Gastrocnemius medialis (tissue), 4 donors: ENCODE measurements around the gene FFAR3. TPM values are rescaled to one million over a fixed set of nuclear protein-coding genes. Genes with fewer than 3 reads are reported as not detected.
"Not testable (repeated sequence)": the region's sequence is repeated elsewhere in the genome, so short reads cannot be mapped to it uniquely, and the experiment has no call there.

Source experiments
- ATAC-seq, 2 donors: fragments of 150-250 bp; one replicate each; pipeline ENCODE4 v1.9.1; 2016
- DNase-seq, 2 donors: peaks; one replicate each; pipeline ENCODE4 v3.0.0-alpha.2; 2019
- H3K27ac ChIP-seq, 4 donors: fragments of 200-600 bp; sonication (generic); 1 replicate in 1 of 4; 2 replicates in 3 of 4; pipeline ENCODE4 v1.5.1; 2016 to 2018; ENCODE audit warnings: mild to moderate bottlenecking in 2 of 4, moderate library complexity in 1 of 4
- H3K27me3 ChIP-seq, 3 donors: fragments of 200-600 bp; sonication (generic) in 2 of 3; 1 replicate in 1 of 3; 2 replicates in 2 of 3; pipeline versions ENCODE4 v1.5.1 to v1.6.0; 2016 to 2019; ENCODE audit warnings: mild to moderate bottlenecking in 1 of 3, moderate library complexity in 1 of 3
- H3K36me3 ChIP-seq, 2 donors: fragments of 200-600 bp; sonication (generic) in 1 of 2; one replicate each; pipeline ENCODE4 v1.5.1; 2017 to 2018
- H3K4me1 ChIP-seq, 2 donors: fragments of 200-600 bp; sonication (generic) in 1 of 2; one replicate each; pipeline ENCODE4 v1.5.1; 2016 to 2017; ENCODE audit warnings: mild to moderate bottlenecking in 2 of 2
- H3K4me3 ChIP-seq, 4 donors: fragments of 200-600 bp; sonication (generic) in 3 of 4; 1 replicate in 1 of 4; 2 replicates in 3 of 4; pipeline ENCODE4 v1.5.1; 2016 to 2019; ENCODE audit warnings: mild to moderate bottlenecking in 2 of 4
- H3K9me3 ChIP-seq, 3 donors: fragments of 200-600 bp; sonication (generic) in 2 of 3; 1 replicate in 1 of 3; 2 replicates in 2 of 3; pipeline ENCODE4 v1.5.1; 2016 to 2019
- CTCF ChIP-seq, 5 experiments: fragments of 450-650 bp in 3 of 5; fragments of 200-600 bp in 2 of 5; sonication (generic) in 2 of 5; IDR thresholded peaks in 4 of 5; conservative IDR thresholded peaks in 1 of 5; 1 replicate in 4 of 5; 2 replicates in 1 of 5; pipeline ENCODE4 v1.5.1; 2016 to 2019; ENCODE audit warnings: antibody characterized with exemption in 5 of 5, mild to moderate bottlenecking in 3 of 5, moderate library complexity in 3 of 5
- POLR2A ChIP-seq, 2 donors: fragments of 450-650 bp; IDR thresholded peaks; one replicate each; pipeline ENCODE4 v1.6.1; 2017; ENCODE audit warnings: antibody characterized with exemption in 2 of 2, mild to moderate bottlenecking in 2 of 2, moderate library complexity in 2 of 2
- in situ Hi-C, 4 donors: fragments of 200-750 bp; cut with MboI; loops; one replicate each; pipeline versions ENCODE4 v1.15.0 to v1.8.0; 2017; ENCODE audit warnings: low sequenced_read_pairs in 4 of 4
- intact Hi-C: fragments of 100-400 bp; cut with DNase I; formaldehyde crosslinking; loops from one replicate; pipeline ENCODE4 v1.15.1; 2023; ENCODE audit warnings: low total_unique reads
- total RNA-seq, 4 donors: library from RNA; depleted of rRNA; stranded (reverse); fragments of >200 nt; gene quantifications; one replicate each; pipeline versions ENCODE4 v1.1.0 to v1.2.3, GENCODE V29; 2016

The FFAR3 gene
- total RNA-seq, 4 donors from 2014 or later = not detected

GRCh38 chr19:35375505-35376307, 17.4 kb downstream of the FFAR3 start:
- ATAC-seq (no peak), DNase-seq (no peak)
- TF ChIP-seq POLR2A (IDR thresholded peaks at IDR 0.05) (no peak), CTCF (IDR thresholded peaks at IDR 0.05 in 4 of 5, conservative IDR thresholded peaks at IDR 0.05 in 1 of 5) (no peak)
- intact Hi-C loops = no loop called here
- Histone ChIP-seq H3K4me1 (no peaks in the 10 kb centered on the region), H3K9me3 (no peaks in the 10 kb centered on the region), H3K36me3 (no peaks in the 10 kb centered on the region), H3K4me3 (no peak overlapping the region), H3K27ac (no peak overlapping the region), H3K27me3 (no peaks in the 10 kb centered on the region)
- in situ Hi-C loops = no loop called here

GRCh38 chr19:35377656-35378055, 19.4 kb downstream of the FFAR3 start:
- no peak overlapping the region for H3K4me3 ChIP-seq
- no peaks in the 10 kb centered on the region for H3K27me3 ChIP-seq
- no peak overlapping the region for H3K27ac ChIP-seq
- DNase-seq (no peak), ATAC-seq (no peak)
- H3K9me3 ChIP-seq = no peaks in the 10 kb centered on the region
- no peaks in the 10 kb centered on the region for H3K4me1 ChIP-seq
- in situ Hi-C loops = no loop called here
- intact Hi-C loops = no loop called here
- TF ChIP-seq CTCF (IDR thresholded peaks at IDR 0.05 in 4 of 5, conservative IDR thresholded peaks at IDR 0.05 in 1 of 5) = no peak
- no peak for TF ChIP-seq POLR2A (IDR thresholded peaks at IDR 0.05)
- no peaks in the 10 kb centered on the region for H3K36me3 ChIP-seq

GRCh38 chr19:35378356-35378755, 20.1 kb downstream of the FFAR3 start:
- H3K27me3 ChIP-seq = no peaks in the 10 kb centered on the region
- ATAC-seq (no peak), DNase-seq (no peak)
- TF ChIP-seq POLR2A (IDR thresholded peaks at IDR 0.05) (no peak), CTCF (IDR thresholded peaks at IDR 0.05 in 4 of 5, conservative IDR thresholded peaks at IDR 0.05 in 1 of 5) (no peak)
- H3K27ac ChIP-seq = no peak overlapping the region
- no peaks in the 10 kb centered on the region for H3K4me1 ChIP-seq
- no peaks in the 10 kb centered on the region for H3K9me3 ChIP-seq
- in situ Hi-C loops = no loop called here
- no peaks in the 10 kb centered on the region for H3K36me3 ChIP-seq
- H3K4me3 ChIP-seq = no peak overlapping the region
- intact Hi-C loops = no loop called here

GRCh38 chr19:35379545-35379944, 21.3 kb downstream of the FFAR3 start:
- H3K9me3 ChIP-seq, H3K27ac ChIP-seq, ATAC-seq, H3K27me3 ChIP-seq, intact Hi-C loops, in situ Hi-C loops, H3K36me3 ChIP-seq, H3K4me3 ChIP-seq, H3K4me1 ChIP-seq, DNase-seq: not testable (repeated sequence)

- ATAC-seq = no peak
- Histone ChIP-seq H3K27ac (no peak overlapping the region), H3K4me3 (no peak overlapping the region), H3K9me3 (no peaks in the 10 kb centered on the region), H3K36me3 (no peaks in the 10 kb centered on the region), H3K4me1 (no peaks in the 10 kb centered on the region), H3K27me3 (no peaks in the 10 kb centered on the region)
- DNase-seq = no peak
- in situ Hi-C loops (no loop called here), intact Hi-C loops (no loop called here)
- no peak for TF ChIP-seq CTCF (IDR thresholded peaks at IDR 0.05 in 4 of 5, conservative IDR thresholded peaks at IDR 0.05 in 1 of 5)
- TF ChIP-seq POLR2A (IDR thresholded peaks at IDR 0.05) = no peak
Observed at GRCh38 chr19:35379992-35380391, 21.7 kb downstream of the FFAR3 start.
